Breast epithelium (tissue), 3 donors: Measurements from ENCODE around the gene SGCA.

Experiments used
- CTCF ChIP-seq, 3 donors: fragments of 450-650 bp; IDR thresholded peaks; one replicate each; pipeline ENCODE4 v1.5.1; 2016 to 2017; ENCODE audit warnings: antibody characterized with exemption in 3 of 3, mild to moderate bottlenecking in 3 of 3, moderate library complexity in 3 of 3
- POLR2A ChIP-seq: fragments of 450-650 bp; IDR thresholded peaks from one replicate; pipeline ENCODE4 v1.6.1; 2016; ENCODE audit warnings: antibody characterized with exemption, mild to moderate bottlenecking, moderate library complexity
- POLR2AphosphoS5 ChIP-seq, 3 donors: sonication (generic); formaldehyde crosslinking; IDR thresholded peaks; one replicate each; pipeline ENCODE4 v1.6.1; 2017; ENCODE audit warnings: antibody characterized with exemption in 3 of 3

GRCh38 chr17:50143461-50144176 lies 22.2 kb upstream of the SGCA start:
- TF ChIP-seq CTCF (IDR thresholded peaks at IDR 0.05) = no peak
- TF ChIP-seq POLR2A = no peak
- TF ChIP-seq POLR2AphosphoS5 (IDR thresholded peaks at IDR 0.05) = no peak
